HG03457 (cell line): ENCODE measurements around the gene NCS1.
A peak's percentile ranks its signal among the peaks of the same experiment; 100 is the strongest.

Source experiments
- ATAC-seq: cut with Tn5 transposase; IDR thresholded peaks from one replicate; pipeline ENCODE4 v1.9.1; 2021; ENCODE audit warnings: moderate number of reproducible peaks; ENCODE audit not compliant: unreplicated experiment

NCS1 gene

DNA sequence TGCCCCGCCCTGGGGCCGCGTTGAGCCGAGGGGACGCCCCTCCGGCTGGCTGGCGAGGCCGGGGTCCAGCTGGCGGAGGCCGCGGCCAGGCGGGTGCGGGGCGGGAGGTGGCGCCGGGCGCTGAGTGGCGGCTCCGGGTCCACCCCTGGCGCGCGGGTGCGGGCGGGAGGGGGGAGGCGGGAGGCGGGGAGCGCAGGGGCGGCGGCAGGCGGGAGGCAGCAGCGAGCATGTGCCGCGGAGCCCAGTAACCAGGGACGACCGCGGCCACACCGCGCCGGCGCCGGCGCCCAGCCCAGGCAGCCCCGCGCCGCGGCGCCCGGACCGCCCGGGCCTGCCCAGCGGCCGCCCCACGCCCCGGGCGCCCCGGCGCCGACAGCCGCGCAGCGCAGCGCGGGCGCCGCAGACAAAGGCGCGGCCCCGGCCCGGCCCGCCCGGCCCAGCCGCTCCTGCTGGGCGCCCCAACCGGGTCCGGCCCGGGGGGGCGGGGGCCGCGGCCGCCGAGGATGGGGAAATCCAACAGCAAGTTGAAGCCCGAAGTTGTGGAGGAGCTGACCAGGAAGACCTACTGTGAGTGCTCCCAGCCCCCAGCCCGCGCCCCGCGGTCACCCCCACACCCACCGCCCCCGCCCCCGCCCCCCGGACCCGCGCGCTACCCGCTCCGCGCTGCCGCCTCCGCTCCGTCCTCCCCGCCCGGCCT lies at the start of gene NCS1:
TSS of gene NCS1 (plus strand) at position 244 of the 697 bp plus-strand sequence. CDS start at position 504, 260 bp downstream.
- no peak for ATAC-seq

DNA sequence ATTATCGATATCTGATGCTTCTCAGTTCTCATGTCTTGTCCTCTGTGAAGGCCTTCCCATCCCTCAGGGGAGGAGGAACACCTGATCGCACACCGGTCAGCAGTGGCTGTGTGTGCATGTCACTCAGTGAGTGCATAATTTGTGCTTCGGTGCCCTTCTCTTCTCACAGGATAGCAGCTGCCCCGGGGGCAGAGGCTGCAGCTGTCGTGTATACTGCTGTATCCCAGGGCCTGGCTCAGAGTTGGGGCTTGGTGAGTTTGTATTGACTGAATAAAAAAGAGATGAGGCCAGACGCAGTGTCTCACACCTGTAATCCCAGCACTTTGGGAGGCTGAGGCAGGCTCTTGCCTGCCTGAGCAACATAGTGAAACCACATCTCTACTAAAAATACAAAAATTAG lies 49.7 kb upstream of the NCS1 start:
- no peak for ATAC-seq

DNA sequence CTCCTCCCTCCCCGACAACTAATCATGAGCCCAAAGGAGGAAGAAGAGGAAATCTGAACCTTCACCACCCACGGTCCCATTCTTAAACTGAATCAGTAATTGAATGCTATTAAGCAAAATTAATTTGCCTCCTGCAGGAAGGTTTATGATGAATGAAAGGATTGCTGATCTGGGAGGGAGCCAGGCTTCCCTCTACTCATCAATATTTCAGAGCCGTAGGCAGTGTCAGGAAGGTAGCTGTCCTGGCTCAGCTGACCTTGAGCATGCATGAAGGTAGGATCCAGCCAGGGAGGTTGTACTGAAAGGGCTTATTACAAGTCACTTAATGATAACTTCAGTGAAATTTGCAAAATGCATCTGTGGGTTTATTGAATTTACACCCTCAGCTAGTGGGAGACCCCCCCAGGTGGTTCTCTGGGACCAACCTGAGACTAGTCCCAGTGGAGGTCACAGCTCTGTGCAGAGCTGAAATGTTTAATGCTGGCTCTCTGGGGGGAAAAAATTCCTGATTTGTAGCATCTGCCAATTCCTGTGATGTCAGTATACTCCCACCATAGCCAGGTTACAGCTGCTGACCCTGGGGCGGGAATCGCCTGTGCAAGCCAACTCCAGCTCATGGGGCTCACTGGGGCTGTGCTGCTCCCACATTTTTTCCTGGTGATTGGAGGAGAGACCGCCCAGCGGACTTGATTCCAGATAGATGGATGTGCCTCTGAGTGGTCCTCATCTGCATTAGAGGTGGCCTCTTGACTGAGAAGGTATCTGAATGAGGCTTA lies 47.9 kb upstream of the NCS1 start:
- ATAC-seq: no peak

DNA sequence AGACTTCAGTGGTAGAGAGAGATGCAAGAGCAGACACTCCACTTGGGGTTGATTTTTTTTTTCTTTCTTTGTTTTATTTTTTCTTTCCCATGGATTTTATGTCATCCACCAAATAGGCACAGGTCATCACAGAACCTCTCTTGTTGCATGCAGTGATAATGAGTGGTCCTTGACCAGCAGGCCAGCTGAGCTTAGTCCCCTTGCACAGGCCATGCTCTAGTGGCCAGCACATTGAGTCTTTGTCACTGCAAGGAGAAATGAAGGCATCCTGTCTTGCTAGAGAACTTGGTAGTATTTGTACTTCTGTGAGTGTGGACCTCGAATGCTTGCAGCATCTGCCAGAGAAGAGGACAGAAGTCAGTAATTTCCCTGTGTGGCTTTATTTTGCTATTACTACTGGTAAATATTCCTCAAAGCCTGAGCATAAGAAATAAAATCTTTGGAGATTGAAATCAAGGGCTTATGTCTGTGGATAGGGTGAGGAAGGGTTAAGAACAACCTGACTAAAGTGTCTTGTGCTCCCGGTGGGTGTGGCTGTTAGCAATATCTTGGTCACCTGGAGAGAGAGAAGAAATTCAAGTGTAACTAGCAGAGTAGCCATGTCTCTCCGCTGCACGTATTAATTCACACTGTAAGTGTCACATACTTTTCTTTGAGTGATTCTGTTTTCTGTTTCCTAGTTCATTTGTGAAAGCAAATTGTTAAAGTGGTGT lies 45.3 kb upstream of the NCS1 start:
- no peak for ATAC-seq

DNA sequence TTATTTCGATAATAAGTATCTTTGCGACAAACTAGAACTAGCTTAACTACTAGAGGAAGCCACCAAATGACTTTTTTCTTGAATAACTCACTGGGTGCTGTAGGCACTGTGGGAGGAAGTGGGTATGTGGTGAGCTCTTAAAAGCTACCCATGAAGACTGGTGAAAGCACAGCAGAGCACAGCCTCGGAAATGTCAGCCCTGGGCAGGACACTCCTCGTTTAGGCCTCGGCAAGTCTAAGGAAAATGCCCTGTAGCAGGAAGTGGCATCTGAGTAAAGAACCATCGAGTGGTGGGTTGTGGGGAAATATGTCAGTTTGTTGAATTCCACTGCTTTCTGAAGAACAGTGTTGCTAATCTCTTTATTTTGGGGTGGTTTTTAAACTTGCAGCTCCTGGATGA lies 44.0 kb upstream of the NCS1 start:
- ATAC-seq: peak; percentile 59

DNA sequence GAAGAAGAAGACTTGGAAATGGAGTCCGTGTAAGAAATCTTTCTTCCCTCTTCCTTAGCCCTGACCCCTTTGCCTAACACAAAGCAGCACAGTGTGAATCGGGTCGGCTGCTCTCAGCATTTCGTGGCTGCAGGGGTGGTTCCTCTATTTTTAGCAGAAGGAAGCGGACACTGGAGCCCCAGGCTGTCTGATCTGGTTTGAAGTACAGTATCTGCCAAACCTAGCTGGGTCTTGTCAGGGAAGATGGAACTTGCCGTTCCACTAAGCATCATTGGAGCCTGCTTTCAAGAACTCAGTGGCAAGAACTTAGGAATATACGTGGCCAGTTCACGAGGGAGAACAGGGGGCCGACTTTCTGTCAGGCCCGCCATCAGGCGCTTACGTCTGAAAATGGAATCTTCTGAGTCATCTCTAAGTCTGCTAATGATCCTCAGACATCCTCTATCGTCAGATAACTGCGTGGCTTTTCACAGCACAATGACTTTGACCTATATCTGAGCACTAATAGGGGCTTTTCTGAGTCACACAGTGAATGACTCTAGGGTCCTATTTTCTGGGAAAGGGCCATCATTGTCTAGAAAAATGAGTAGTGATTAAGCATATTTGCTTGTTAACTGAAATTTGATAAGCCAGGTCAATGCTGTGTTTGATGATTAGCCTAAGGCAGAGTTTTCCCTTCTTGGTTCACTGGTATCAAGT lies 43.3 kb upstream of the NCS1 start:
- peak; percentile 65 for ATAC-seq

DNA sequence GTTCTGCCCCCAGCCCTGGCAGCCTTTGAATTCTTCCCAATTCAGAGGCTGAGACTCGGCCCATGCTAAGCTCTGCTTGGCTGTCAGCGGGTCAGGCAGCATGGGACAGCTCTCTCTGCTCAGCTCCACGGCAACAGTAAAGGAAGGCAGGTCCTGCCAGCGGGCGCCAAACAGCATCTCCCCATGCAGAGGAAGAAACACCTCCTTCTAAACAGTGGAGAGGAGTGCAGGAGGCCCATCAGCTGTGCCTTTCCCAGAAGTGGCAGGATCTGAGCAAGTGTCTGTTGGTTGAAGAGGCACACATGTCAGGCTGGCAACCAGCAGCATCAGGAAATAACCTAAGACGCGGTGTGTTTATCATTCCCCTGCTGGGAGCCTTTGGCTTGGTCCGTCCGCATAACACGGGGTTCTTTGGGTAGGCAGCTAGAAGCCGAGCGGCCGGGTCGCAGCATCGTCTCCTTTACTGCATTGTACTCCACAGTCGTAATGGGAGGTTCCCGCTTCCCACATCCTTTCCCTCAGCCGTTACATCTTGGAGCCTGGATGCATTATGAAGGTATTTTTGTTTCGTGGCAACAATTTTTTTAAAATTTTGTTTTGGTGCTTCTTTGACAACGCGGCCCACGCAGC lies 42.7 kb upstream of the NCS1 start:
- no peak for ATAC-seq

DNA sequence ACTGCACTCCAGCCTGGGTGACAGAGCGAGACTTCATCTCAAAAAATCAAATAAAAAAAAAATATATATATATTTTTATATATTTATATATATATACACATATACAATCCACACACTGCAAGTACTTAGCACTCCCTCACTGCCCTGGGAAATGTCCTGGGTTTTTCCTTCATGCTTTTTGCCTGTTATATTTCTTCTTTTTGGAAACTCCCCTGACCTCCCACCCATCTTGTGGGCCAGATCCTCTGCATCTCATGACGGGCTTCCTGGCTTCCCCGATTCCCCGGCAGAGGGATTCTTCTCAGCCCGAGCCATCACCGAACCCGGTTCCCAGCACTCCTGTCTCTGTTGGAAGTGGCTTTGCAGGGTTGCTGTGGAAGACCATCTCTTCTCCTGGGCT lies 39.5 kb upstream of the NCS1 start:
- no peak for ATAC-seq

DNA sequence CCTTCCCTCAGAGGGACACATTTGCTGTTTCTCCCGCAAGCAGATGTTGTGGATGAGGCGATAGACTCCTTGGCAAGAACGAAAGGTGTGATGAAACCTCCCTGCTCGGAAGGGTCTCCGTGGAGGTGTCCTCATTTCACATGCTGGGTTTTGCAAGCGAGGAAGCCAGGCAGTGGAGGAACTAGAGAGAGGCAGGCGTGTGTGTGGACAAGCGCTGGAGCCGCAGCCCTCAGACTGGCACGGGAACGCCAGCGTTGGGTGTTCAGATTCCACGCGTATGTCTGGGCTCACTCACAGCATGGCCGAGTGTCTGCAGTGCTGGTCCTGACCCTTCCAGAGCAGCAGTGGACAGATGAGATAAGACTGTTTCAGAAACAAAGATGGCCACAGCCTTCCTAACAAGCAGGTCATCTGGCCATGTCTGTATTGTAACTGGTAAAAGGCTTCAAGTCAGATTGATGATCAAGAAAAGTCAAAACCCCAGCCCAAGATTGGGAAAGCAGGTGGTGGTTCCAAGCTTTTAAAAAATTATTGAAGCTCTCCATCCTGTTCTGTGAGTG lies 35.0 kb upstream of the NCS1 start:
- no peak for ATAC-seq

DNA sequence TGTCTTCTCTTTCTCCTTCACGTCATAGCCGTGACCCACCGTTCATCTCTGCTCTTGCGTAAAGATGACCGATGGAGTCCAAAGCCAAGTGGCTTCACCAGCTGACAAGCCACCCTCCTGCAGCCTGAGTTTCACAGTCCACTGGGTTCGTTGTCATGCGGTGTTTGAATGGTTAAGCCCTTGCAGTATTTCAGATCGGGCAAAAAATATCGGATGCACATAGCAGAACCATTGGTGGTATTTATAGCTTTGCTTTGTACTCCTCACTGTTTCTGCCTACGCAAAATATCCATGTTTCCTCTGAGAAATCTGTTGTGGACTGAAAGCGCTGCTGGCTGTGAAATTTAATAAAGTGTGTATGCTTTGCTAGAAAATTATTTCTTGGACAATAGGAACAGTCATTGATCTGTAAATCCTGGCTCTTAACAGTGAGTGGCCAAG lies 34.5 kb upstream of the NCS1 start:
- no peak for ATAC-seq

DNA sequence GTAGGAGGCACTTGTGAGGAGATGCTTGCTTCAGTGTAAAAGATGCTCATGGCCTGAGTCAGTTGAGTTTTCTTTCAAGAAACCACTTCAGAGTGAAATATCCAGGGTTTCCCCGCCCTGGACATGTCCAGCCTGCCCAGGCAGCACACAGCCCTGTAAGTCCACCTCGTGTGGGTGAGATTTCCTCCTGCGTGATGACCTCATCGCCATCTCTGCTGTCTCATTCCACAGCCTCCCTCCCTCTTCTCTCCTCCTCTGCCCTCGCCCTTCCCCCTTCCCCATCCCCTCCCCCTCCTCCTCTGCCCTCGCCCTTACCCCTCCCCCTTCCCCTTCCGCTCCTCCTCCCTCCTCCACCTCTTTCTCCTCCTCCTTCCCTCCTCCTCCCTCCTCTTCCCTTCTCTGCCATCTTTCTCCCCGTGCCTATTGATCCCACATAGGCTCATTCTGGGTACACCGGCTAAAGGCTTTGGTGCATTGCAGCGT lies 34.0 kb upstream of the NCS1 start:
- ATAC-seq: no peak

DNA sequence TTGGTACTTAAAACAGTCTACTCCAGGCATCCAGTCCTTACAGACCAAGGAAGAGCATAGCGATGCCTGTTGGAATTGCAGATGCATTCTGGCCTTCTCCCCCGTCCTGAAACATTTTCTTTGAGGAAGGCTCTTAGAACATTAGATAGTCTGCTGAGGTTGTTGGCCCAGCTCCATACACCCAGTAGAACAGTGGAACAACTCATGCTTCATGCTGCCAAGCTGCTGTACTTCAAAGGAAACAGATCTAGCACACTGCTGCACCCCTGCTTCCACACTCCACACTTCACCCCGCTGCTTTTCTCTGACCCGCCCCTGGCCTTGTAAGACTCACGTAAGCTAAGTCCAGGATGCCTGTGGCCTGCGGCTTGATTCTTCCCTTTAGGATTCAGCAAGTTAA lies 33.4 kb upstream of the NCS1 start:
- no peak for ATAC-seq

DNA sequence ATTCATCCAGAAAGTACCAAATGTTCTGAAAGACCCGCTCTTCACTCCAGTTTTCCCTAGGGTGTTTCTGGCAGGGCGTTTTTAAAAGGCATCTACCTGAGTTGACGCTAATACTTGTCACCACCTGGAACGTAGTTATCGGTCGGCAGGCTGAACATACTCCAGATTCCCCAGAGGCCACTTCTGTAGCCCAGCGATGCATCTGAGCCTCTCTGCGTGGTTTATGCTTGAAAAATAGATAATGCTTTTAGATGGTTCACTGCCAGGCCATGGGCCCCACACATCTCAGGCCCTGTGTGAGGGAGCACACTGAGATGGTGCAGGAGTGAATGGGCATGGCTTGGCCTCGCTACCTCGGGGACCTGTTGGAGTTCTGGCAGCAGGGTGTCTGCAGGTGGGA lies 33.0 kb upstream of the NCS1 start:
- ATAC-seq: no peak

DNA sequence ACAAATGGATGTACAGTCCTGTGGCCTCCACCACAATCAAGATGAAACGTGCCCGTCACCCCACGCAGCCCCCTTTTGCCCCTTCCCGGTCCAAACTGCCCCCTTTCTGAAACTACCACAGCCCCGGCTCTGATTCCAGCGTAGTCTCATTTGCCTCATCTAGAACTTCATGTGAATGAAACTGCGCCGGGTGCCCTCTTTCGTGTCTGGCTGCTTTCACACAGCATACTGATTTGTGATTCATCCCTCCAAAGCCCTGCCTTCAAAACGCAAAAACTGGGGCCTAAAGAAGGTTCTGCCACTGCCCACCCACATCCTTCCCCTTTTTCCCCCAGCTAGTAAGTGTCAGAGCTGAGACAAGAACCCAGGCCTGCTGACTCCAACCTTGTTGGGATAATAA lies 31.5 kb upstream of the NCS1 start:
- ATAC-seq: no peak

DNA sequence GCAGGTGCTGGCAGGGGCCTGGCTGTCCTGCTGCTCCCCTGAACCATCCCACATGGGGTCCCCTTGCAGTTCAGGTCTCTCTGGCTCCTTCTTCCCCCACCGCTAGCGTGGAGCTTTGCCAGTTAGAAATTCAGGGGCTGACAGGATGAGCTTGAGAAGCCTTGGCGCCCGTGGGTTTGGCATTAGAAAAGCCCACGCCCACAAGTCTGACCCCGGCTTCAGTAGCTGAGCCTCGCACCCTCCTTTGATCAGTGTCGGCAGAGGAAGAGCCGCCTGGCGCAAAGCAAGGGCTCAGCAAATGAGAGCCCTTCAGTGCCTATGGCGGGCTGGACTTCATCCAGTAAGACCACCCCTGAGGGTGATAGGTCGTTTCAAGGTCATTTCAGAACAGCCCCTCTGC lies 30.1 kb upstream of the NCS1 start:
- no peak for ATAC-seq

DNA sequence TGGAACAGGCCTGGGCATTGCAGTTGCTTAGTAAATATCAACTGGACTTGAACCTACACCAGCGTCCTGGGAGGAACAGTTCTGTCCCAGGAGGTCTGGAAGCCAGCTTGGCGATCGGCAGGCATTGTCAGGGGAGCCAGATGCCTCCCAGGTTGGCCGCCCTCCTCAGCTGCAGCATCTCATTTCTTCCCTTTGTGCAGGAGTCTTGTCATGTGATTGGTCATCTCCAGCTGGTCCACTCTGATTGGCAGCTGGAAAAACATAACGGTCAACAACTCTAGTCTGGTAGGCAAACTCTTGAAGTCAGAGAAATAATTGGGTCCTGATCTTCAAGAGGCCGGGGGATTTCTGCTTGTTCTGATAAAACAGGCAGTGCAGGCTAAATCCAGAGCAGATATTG lies 29.6 kb upstream of the NCS1 start:
- no peak for ATAC-seq

DNA sequence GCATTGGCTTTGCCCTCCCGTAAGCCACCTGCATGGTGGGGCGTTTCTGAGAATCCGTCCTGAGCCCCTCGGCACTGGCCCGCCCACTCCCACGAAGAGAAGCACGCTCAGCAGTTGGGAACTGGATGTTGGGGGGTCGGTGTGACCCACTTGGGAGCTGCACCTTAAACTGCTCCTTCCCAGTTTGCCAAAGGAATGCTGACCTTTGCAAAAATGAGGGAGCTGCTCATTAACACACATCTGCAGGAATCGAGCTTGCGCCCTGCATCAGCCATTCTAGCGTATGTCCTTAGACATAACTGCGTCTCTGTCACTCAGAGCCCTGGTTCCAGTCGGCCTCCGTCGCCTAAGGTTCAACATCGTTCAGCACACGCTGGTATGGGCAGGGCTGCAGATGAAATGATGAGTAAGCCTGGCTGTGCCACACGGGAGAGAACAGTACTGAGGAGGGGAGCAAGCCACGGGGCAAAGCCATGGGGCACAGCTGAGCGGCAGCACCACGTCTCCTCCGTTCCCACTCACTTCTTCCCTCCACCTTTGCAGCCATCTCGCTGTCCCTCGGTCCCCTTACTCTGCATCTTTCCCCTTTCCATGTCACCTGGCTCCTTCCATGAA lies 28.8 kb upstream of the NCS1 start:
- ATAC-seq: no peak

DNA sequence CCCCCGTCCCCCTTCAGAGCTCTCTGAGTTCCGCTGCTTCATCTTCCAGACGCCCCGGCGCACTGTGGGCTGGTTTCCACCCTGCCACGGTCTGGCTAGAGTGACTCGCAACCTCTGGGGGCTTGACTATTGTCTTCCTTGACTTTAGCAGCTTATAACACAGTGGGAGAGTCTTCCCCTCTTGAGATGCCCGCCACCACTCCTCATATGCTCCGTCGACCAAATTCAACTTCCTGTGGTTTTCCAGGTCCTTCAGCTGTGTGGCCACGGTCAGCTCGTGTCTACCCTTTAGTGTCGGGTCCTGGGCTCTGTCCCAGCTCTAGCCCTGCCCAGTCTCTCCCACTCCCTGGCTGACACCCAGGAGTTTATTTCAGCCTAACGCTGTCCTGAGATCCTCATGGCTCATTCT lies 28.2 kb upstream of the NCS1 start:
- ATAC-seq: no peak

DNA sequence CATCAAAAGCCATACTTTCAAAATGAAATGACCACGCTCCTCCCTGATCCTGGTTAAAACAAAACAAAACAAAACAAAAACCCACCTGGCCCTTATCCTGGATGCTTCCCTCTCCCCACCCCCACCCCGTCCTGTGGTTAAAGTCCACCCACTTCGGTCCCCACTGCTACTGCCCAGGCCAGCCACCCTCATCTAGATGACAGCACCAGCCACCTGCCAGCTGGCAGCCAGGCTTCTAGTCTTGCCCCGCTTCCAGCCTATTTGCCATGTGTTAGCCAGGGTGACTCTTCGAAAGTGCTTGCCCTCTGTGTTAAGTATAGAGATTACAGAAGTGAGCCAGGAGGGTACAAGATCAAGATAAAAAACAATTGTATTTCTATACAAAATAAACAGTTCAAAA lies 27.5 kb upstream of the NCS1 start:
- no peak for ATAC-seq

DNA sequence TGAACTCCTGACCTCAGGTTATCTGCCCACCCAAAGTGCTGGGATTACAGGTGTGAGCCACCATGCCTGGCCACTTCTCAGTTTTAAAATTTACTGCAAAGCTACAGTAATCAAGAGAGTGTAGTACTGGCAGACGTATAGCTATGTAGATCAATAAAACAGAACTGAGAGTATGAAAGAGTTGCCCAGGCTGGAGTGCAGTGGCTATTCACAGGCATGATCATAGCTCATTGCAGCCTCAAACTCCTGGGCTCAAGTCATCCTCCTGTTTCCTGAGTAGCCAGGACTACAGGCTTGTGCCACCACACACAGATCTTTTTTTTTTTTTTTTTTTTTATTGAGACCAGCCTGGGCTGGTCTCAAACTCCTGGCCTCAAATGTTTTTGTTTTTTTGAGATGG lies 26.5 kb upstream of the NCS1 start:
- no peak for ATAC-seq
